ENCODE data around the gene ANKZF1. TPM values are rescaled to one million over a fixed set of nuclear protein-coding genes. Genes with fewer than 3 reads are reported as not detected.

The ANKZF1 gene
- polyA plus RNA-seq, 1 of the 3 experiments (the other 2 are of a cell fraction), result 22.3 TPM

GRCh38 chr2:219229305-219230058 lies at the start of gene ANKZF1, which contains the start of gene ATG9A (continued):
- TF ChIP-seq IRF3 (IDR thresholded peaks at IDR 0.05; ENCODE audit: low read depth, low read length) (peak; percentile 83), ELF1 (IDR thresholded peaks at IDR 0.05) (peak; percentile 56; the same call in 1 of the 2 replicates), RXRA (IDR thresholded peaks at IDR 0.05; ENCODE audit: borderline replicate concordance, low read depth) (no peak), JUND (IDR thresholded peaks at IDR 0.05) (no peak), GATA2 (CRISPR knock-in tag; IDR thresholded peaks at IDR 0.05) (no peak), EP300 (IDR thresholded peaks at IDR 0.05; ENCODE audit: borderline replicate concordance in 1 of 2, low read depth in 1 of 2, low read length in 1 of 2) (no peak), MAX (IDR thresholded peaks at IDR 0.05; ENCODE audit: low read depth) (peak; percentile 57)

GRCh38 chr2:219180961-219181360 lies 48.6 kb upstream of the ANKZF1 start:
- whole genome bisulfite sequencing (ENCODE audit: low lambda C conversion rate), result 95% methylated on average over 5 of the region's 5 CpGs

GRCh38 chr2:219181531-219181930 lies 48.1 kb upstream of the ANKZF1 start:
- Histone ChIP-seq H3K4me1 (ENCODE audit: control insufficient read depth in 1 of 2, insufficient read depth in 2 of 2, low read depth in 1 of 2, low read length in 1 of 2) (peaks cover 0 to 9% of the 10 kb centered on the region in 2 experiments; a peak in 2 of 4 replicates), H3K4me2 (no peak overlapping the region), H3K36me3 (replicated peaks in 1 of 2; ENCODE audit: control insufficient read depth in 1 of 2, insufficient read depth in 2 of 2, low read length in 1 of 2) (peaks cover 50 to 52% of the 10 kb centered on the region in 2 experiments), H3K9me2 (no peaks in the 10 kb centered on the region), H3F3A (replicated peaks; ENCODE audit: insufficient read depth) (peaks cover 17% of the 10 kb centered on the region), H3K27me3 (ENCODE audit: insufficient read depth) (no peaks in the 10 kb centered on the region), H3K9me3 (no peaks in the 10 kb centered on the region), H4K20me1 (ENCODE audit: insufficient read depth) (peaks cover 10% of the 10 kb centered on the region), H3K79me2 (ENCODE audit: insufficient read depth) (peaks cover 27% of the 10 kb centered on the region), H3K9ac (no peak overlapping the region), H2AFZ (ENCODE audit: low read depth) (no peak overlapping the region), H3K4me3 (ENCODE audit: low read depth in 2 of 2, low read length in 1 of 2) (no peak overlapping the region), H3K27ac (ENCODE audit: low read depth in 2 of 2, low read length in 1 of 2) (no peak overlapping the region)
- POLR2A ChIA-PET, result no interaction called here
- CTCF ChIA-PET, result interaction anchor here (0.6 to 3.8 kb wide), 7 partner anchors 11 to 186 kb away, joined by 3 to 12 read pairs (median 4); partner anchors contain the start of gene SLC23A3
- DNase-seq, result no peak
- WGBS (ENCODE audit: low lambda C conversion rate), result 90% methylated on average over 6 of the region's 6 CpGs
- TF ChIP-seq EP300 (IDR thresholded peaks at IDR 0.05; ENCODE audit: borderline replicate concordance in 1 of 2, low read depth in 1 of 2, low read length in 1 of 2) (no peak), USF1 (IDR thresholded peaks at IDR 0.05; ENCODE audit: borderline replicate concordance, low read depth) (no peak), NRF1 (IDR thresholded peaks at IDR 0.05; ENCODE audit: low read depth, low read length) (no peak), SMC3 (IDR thresholded peaks at IDR 0.05; ENCODE audit: low read depth, low read length) (no peak), FOSL2 (IDR thresholded peaks at IDR 0.05; ENCODE audit: borderline replicate concordance, low read depth) (no peak), PBX3 (IDR thresholded peaks at IDR 0.05) (no peak)

More at GRCh38 chr2:219180961-219181360, 48.6 kb upstream of the ANKZF1 start:
- H4K20me1 ChIP-seq (ENCODE audit: insufficient read depth), result peaks cover 10% of the 10 kb centered on the region
- H2AFZ ChIP-seq (ENCODE audit: low read depth), result no peak overlapping the region
- TF ChIP-seq POLR2AphosphoS5 (IDR thresholded peaks at IDR 0.05; ENCODE audit: low read depth, low read length), result no peak
- TF ChIP-seq JUND (IDR thresholded peaks at IDR 0.05), result no peak
- no peak for TF ChIP-seq IRF3 (IDR thresholded peaks at IDR 0.05; ENCODE audit: low read depth, low read length)
- peaks cover 17% of the 10 kb centered on the region for H3F3A ChIP-seq (replicated peaks; ENCODE audit: insufficient read depth)
- POLR2A ChIA-PET, result no interaction called here
- no peaks in the 10 kb centered on the region for H3K9me2 ChIP-seq
- DNase-seq, result no peak
- H3K27ac ChIP-seq (ENCODE audit: low read depth in 2 of 2, low read length in 1 of 2), result no peak overlapping the region
- no peak overlapping the region for H3K4me2 ChIP-seq
- H3K79me2 ChIP-seq (ENCODE audit: insufficient read depth), result peaks cover 32% of the 10 kb centered on the region
- H3K9ac ChIP-seq, result no peak overlapping the region
- H3K4me1 ChIP-seq (ENCODE audit: control insufficient read depth in 1 of 2, insufficient read depth in 2 of 2, low read depth in 1 of 2, low read length in 1 of 2), result peaks cover 0 to 12% of the 10 kb centered on the region in 2 experiments; a peak in 2 of 4 replicates
- H3K4me3 ChIP-seq (ENCODE audit: low read depth in 2 of 2, low read length in 1 of 2), result no peak overlapping the region
- no peaks in the 10 kb centered on the region for H3K27me3 ChIP-seq (ENCODE audit: insufficient read depth)
- H3K9me3 ChIP-seq, result no peaks in the 10 kb centered on the region
- CTCF ChIA-PET, result interaction anchor here (0.6 to 3.8 kb wide), 8 partner anchors 10 to 186 kb away, joined by 3 to 12 read pairs (median 4); partner anchors contain the start of gene SLC23A3
- H3K36me3 ChIP-seq (replicated peaks in 1 of 2; ENCODE audit: control insufficient read depth in 1 of 2, insufficient read depth in 2 of 2, low read length in 1 of 2), result peaks cover 46 to 52% of the 10 kb centered on the region in 2 experiments

Measured in SK-N-SH (cell line).